Effector CD8-positive, alpha-beta T cell (primary cell): Measurements from ENCODE around the gene ADGRD1.

ENCODE experiments used
- DNase-seq: peaks from one replicate; lab custom pipeline; 2025; lab: John Stamatoyannopoulos, UW

Gene ADGRD1

GRCh38 chr12:131007031-131007739 is 53.5 kb downstream of the ADGRD1 start:
- DNase-seq, result no peak

GRCh38 chr12:131007740-131008117 is 54.0 kb downstream of the ADGRD1 start:
- no peak for DNase-seq

GRCh38 chr12:131008131-131008912 is 54.6 kb downstream of the ADGRD1 start:
- DNase-seq, result no peak

GRCh38 chr12:131008913-131009270 is 55.2 kb downstream of the ADGRD1 start:
- no peak for DNase-seq

GRCh38 chr12:131009595-131010395 is 56.1 kb downstream of the ADGRD1 start:
- no peak for DNase-seq

- no peak for DNase-seq
These were observed 56.9 kb downstream of the ADGRD1 start for GRCh38 chr12:131010396-131011131.

GRCh38 chr12:131011165-131012079 is 57.7 kb downstream of the ADGRD1 start:
- no peak for DNase-seq

DNA sequence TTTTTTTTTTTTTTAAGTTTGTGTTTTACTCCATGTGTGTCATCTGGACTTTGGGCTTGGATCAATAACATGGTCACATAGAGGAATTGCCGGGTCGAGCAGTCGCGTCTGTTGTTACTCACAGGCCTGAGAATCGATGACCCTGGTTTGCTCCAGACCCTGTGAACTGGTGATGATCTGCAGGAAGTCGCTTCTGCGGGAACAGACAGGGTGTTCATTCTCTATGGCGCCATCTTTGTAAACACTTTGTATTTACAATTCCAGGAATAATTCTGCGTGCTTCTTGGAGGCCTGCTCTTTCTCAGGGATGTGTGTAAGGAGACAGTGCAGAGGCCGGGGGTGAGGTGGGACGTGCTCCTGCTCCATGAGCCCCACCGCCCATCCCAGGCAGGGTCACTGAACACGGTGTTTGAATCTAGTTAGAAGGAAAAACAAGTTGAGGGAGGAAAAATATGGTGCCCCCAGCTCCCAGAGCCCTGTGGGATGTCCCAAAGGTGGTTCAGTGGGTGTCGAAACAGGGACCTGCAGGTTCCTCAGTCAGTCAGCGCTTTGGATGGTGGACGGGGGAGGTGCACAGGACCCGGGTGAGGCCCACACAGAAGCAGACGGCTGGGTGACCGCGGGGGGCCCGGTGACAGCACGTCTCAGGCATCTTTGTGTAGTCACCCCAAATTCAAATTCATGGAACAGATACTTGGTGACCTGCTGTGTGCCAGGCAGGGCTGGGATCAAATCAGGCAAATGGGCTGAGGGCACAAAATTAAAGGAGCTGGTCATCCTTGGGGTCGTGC is 58.8 kb downstream of the ADGRD1 start:
- DNase-seq, result no peak

- no peak for DNase-seq
These were observed 59.4 kb downstream of the ADGRD1 start for GRCh38 chr12:131013118-131013517.

DNA sequence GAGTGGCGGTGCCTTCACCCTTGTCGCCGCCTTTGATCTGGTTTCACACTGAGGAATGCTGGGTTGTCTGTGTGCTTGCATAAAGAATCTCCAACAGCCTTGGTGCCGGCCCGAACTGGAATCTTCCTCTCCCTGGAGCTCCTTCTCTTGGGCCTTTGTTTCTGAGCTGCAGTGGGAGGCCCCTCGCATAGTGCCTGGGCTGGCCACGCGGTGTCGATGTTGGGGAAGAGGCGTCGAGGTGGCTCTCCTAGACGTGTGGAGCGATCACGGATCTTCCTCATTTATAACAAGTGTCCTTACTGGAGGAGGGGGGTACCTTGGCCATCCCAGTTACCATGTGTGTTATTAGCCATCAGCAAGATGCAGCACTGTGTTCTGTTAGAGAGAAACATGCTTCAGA is 60.6 kb downstream of the ADGRD1 start:
- DNase-seq, result no peak

DNA sequence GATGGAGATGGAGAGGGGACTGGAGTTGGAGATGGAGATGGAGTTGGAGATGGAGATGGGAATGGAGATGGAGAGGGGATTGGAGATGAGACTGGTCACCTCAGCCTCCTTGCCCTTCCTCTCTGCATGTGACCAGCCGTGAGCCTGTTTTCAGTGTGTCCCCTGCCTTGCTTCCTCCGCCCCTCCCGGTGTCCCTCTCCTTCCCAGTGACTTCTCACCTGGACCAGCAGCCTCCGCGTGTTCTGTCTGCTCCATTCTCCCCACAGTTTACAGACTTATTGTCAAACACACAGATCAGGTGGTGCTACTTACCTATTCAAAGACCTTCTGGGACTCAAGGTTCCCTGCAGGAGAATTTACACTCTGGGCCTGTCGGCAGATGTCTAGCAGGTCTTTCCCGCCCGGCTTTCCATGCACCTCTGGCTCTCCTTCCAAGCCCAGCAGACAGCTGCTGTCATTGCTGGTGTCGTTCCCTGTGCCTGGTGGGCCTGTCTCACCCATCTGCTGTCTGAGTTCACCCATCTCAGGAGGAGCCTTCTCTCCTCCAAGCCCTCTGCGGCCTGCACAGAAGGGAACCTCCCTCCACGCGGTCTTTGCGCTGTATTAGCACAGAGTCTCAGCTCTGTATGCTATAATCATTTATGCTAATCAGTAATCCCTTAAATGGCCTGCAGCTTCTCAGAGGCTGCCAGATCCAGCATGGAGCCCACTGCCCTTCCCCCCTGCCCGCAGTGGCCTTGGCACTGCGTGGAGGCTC is 62.1 kb downstream of the ADGRD1 start:
- DNase-seq, result no peak

GRCh38 chr12:131017477-131017991 is 63.8 kb downstream of the ADGRD1 start:
- DNase-seq, result no peak

GRCh38 chr12:131018019-131018620 is 64.4 kb downstream of the ADGRD1 start:
- no peak for DNase-seq

- DNase-seq, result no peak
These were observed 65.2 kb downstream of the ADGRD1 start for GRCh38 chr12:131018808-131019397.

GRCh38 chr12:131020326-131021153 is 66.8 kb downstream of the ADGRD1 start:
- DNase-seq, result no peak

- DNase-seq, result no peak
These were observed 67.4 kb downstream of the ADGRD1 start for GRCh38 chr12:131021154-131021541.

DNA sequence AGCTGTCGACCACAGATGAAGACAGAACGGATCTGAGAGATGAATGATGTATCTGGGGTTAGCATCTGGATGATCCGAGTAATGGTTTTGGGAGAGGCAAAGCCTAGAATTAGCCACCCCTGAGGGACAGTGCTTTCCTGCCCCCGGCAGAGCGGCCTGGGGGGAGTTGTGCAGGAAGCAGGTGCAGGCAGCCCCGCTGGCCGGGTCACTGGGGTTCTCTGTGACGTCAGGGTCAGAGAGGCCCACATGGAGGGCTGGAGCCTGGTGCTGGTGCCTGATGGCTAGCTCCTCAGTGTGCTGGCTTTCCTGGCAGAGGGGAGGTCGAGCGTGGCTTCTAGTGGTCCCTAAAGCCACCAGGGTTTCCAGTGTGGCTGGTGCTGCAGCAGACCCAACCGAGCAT is 70.3 kb downstream of the ADGRD1 start:
- DNase-seq, result no peak
